ENCODE results near the gene ROBO1. TPM values are rescaled to one million over a fixed set of nuclear protein-coding genes. Genes with fewer than 3 reads are reported as not detected.

ROBO1 gene
- total and polyA plus RNA-seq, 12 donors, result 6.4 to 144 (median 43.9) TPM

- Histone ChIP-seq H3K36me3 (replicated peaks in 1 of 2) (no peaks in the 10 kb centered on the region), H3K27me3 (no peaks in the 10 kb centered on the region), H3K9me3 (replicated peaks in 1 of 3) (no peaks in the 10 kb centered on the region), H3K27ac (no peak overlapping the region), H3K4me3 (no peak overlapping the region), H3K4me1 (replicated peaks in 1 of 2) (peaks cover 0 to 5% of the 10 kb centered on the region in 2 donors)
- DNase-seq, result no peak
- intact Hi-C loops (cut with DNase I), result no loop called here
- 86 to 97% (median 96%) methylated on average over 2 of the region's 2 CpGs for WGBS, 4 donors
- no peak for TF ChIP-seq POLR2A (IDR thresholded peaks at IDR 0.05)
- TF ChIP-seq CTCF (IDR thresholded peaks at IDR 0.05), result no peak
Measured at GRCh38 chr3:78736863-78737262, 1030.9 kb downstream of the ROBO1 start.

- Histone ChIP-seq H3K9me3 (replicated peaks in 1 of 3) (no peaks in the 10 kb centered on the region), H3K36me3 (replicated peaks in 1 of 2) (no peaks in the 10 kb centered on the region), H3K27me3 (no peaks in the 10 kb centered on the region), H3K27ac (no peak overlapping the region), H3K4me1 (replicated peaks in 1 of 2) (peaks cover 0 to 5% of the 10 kb centered on the region in 2 donors), H3K4me3 (no peak overlapping the region)
- intact Hi-C loops (cut with DNase I), result no loop called here
- no peak for DNase-seq
- 89 to 96% (median 95%) methylated on average over 3 of the region's 3 CpGs for WGBS, 4 donors
- TF ChIP-seq POLR2A (IDR thresholded peaks at IDR 0.05), result no peak
- no peak for TF ChIP-seq CTCF (IDR thresholded peaks at IDR 0.05)
Measured at GRCh38 chr3:78734048-78734637, 1033.7 kb downstream of the ROBO1 start.

GRCh38 chr3:78732893-78733292, 1034.9 kb downstream of the ROBO1 start:
- Histone ChIP-seq H3K27me3 (no peaks in the 10 kb centered on the region), H3K9me3 (replicated peaks in 1 of 3) (no peaks in the 10 kb centered on the region), H3K4me1 (replicated peaks in 1 of 2) (peaks cover 0 to 5% of the 10 kb centered on the region in 2 donors), H3K36me3 (replicated peaks in 1 of 2) (no peaks in the 10 kb centered on the region), H3K4me3 (no peak overlapping the region), H3K27ac (no peak overlapping the region)
- TF ChIP-seq CTCF (IDR thresholded peaks at IDR 0.05), result no peak
- TF ChIP-seq POLR2A (IDR thresholded peaks at IDR 0.05), result no peak
- intact Hi-C loops (cut with DNase I), result no loop called here
- WGBS, 4 donors, result 82 to 96% (median 91%) methylated on average over 1 of the region's 1 CpG
- DNase-seq, result no peak

GRCh38 chr3:78732471-78732870, 1035.3 kb downstream of the ROBO1 start:
- Histone ChIP-seq H3K36me3 (replicated peaks in 1 of 2) (no peaks in the 10 kb centered on the region), H3K4me1 (replicated peaks in 1 of 2) (peaks cover 0 to 5% of the 10 kb centered on the region in 2 donors), H3K4me3 (no peak overlapping the region), H3K9me3 (replicated peaks in 1 of 3) (no peaks in the 10 kb centered on the region), H3K27me3 (no peaks in the 10 kb centered on the region), H3K27ac (no peak overlapping the region)
- DNase-seq, result no peak
- intact Hi-C loops (cut with DNase I), result no loop called here
- TF ChIP-seq CTCF (IDR thresholded peaks at IDR 0.05) (no peak), POLR2A (IDR thresholded peaks at IDR 0.05) (no peak)
- WGBS, 4 donors, result 87 to 100% (median 91%) methylated on average over 1 of the region's 1 CpG
